IPS-18a (cell line): ENCODE results near the gene BMAL1.

Experiments used
- H3K27ac ChIP-seq: one replicate; pipeline ENCODE4 v1.5.1; 2013; ENCODE audit warnings: low read length
- H3K27me3 ChIP-seq: one replicate; pipeline ENCODE4 v1.6.1; 2013; ENCODE audit warnings: mild to moderate bottlenecking, low read length; ENCODE audit not compliant: control insufficient read depth, insufficient read depth
- H3K36me3 ChIP-seq: one replicate; pipeline ENCODE4 v1.6.1; 2013; ENCODE audit warnings: low read depth, low read length; ENCODE audit not compliant: control insufficient read depth
- H3K4me1 ChIP-seq: one replicate; pipeline ENCODE4 v1.6.1; 2013; ENCODE audit warnings: low read depth, low read length; ENCODE audit not compliant: control insufficient read depth
- H3K4me3 ChIP-seq: one replicate; pipeline ENCODE4 v1.5.1; 2013; ENCODE audit warnings: low read length
- H3K9ac ChIP-seq: one replicate; pipeline ENCODE4 v1.6.1; 2013; ENCODE audit warnings: mild to moderate bottlenecking, low read length, moderate library complexity
- H3K9me3 ChIP-seq: one replicate; pipeline ENCODE4 v1.6.1; 2013; ENCODE audit warnings: low read depth, low read length; ENCODE audit not compliant: control insufficient read depth

Gene BMAL1

GRCh38 chr11:13294771-13295579 lies 17.4 kb downstream of the BMAL1 start:
- H3K27ac ChIP-seq, result no peak overlapping the region
- no peaks in the 10 kb centered on the region for H3K36me3 ChIP-seq
- H3K4me3 ChIP-seq, result no peak overlapping the region
- H3K27me3 ChIP-seq, result no peaks in the 10 kb centered on the region
- H3K4me1 ChIP-seq, result no peaks in the 10 kb centered on the region
- H3K9ac ChIP-seq, result no peak overlapping the region
- H3K9me3 ChIP-seq, result no peaks in the 10 kb centered on the region

GRCh38 chr11:13297308-13297916 lies 19.8 kb downstream of the BMAL1 start:
- H3K4me3 ChIP-seq, result no peak overlapping the region
- no peaks in the 10 kb centered on the region for H3K27me3 ChIP-seq
- no peak overlapping the region for H3K27ac ChIP-seq
- no peaks in the 10 kb centered on the region for H3K9me3 ChIP-seq
- H3K9ac ChIP-seq, result no peak overlapping the region
- H3K4me1 ChIP-seq, result no peaks in the 10 kb centered on the region
- H3K36me3 ChIP-seq, result no peaks in the 10 kb centered on the region

GRCh38 chr11:13297917-13298356 lies 20.3 kb downstream of the BMAL1 start:
- H3K4me1 ChIP-seq, result no peaks in the 10 kb centered on the region
- H3K9ac ChIP-seq, result no peak overlapping the region
- no peaks in the 10 kb centered on the region for H3K36me3 ChIP-seq
- H3K9me3 ChIP-seq, result no peaks in the 10 kb centered on the region
- no peak overlapping the region for H3K27ac ChIP-seq
- no peak overlapping the region for H3K4me3 ChIP-seq
- no peaks in the 10 kb centered on the region for H3K27me3 ChIP-seq

- Histone ChIP-seq H3K9ac (no peak overlapping the region), H3K27ac (no peak overlapping the region), H3K4me1 (no peaks in the 10 kb centered on the region), H3K27me3 (no peaks in the 10 kb centered on the region), H3K36me3 (no peaks in the 10 kb centered on the region), H3K9me3 (no peaks in the 10 kb centered on the region), H3K4me3 (no peak overlapping the region)
Measured at GRCh38 chr11:13298765-13299164, 21.2 kb downstream of the BMAL1 start.

GRCh38 chr11:13301522-13301921 lies 23.9 kb downstream of the BMAL1 start:
- no peaks in the 10 kb centered on the region for H3K9me3 ChIP-seq
- H3K27ac ChIP-seq, result no peak overlapping the region
- no peak overlapping the region for H3K9ac ChIP-seq
- no peak overlapping the region for H3K4me3 ChIP-seq
- H3K4me1 ChIP-seq, result no peaks in the 10 kb centered on the region
- H3K36me3 ChIP-seq, result no peaks in the 10 kb centered on the region
- H3K27me3 ChIP-seq, result no peaks in the 10 kb centered on the region

GRCh38 chr11:13302420-13302958 lies 24.9 kb downstream of the BMAL1 start:
- H3K4me3 ChIP-seq, result no peak overlapping the region
- H3K9ac ChIP-seq, result no peak overlapping the region
- no peaks in the 10 kb centered on the region for H3K27me3 ChIP-seq
- no peaks in the 10 kb centered on the region for H3K9me3 ChIP-seq
- no peak overlapping the region for H3K27ac ChIP-seq
- no peaks in the 10 kb centered on the region for H3K36me3 ChIP-seq
- H3K4me1 ChIP-seq, result no peaks in the 10 kb centered on the region

GRCh38 chr11:13303668-13304649 lies 26.4 kb downstream of the BMAL1 start:
- Histone ChIP-seq H3K27ac (no peak overlapping the region), H3K36me3 (no peaks in the 10 kb centered on the region), H3K9ac (no peak overlapping the region), H3K4me3 (no peak overlapping the region), H3K9me3 (no peaks in the 10 kb centered on the region), H3K4me1 (no peaks in the 10 kb centered on the region), H3K27me3 (no peaks in the 10 kb centered on the region)

- H3K27ac ChIP-seq, result no peak overlapping the region
- no peaks in the 10 kb centered on the region for H3K27me3 ChIP-seq
- H3K4me1 ChIP-seq, result no peaks in the 10 kb centered on the region
- no peaks in the 10 kb centered on the region for H3K9me3 ChIP-seq
- no peak overlapping the region for H3K4me3 ChIP-seq
- H3K9ac ChIP-seq, result no peak overlapping the region
- H3K36me3 ChIP-seq, result no peaks in the 10 kb centered on the region
Measured at GRCh38 chr11:13304655-13305335, 27.2 kb downstream of the BMAL1 start.

GRCh38 chr11:13308704-13309103 lies 31.1 kb downstream of the BMAL1 start:
- H3K36me3 ChIP-seq, result no peaks in the 10 kb centered on the region
- H3K9me3 ChIP-seq, result no peaks in the 10 kb centered on the region
- no peaks in the 10 kb centered on the region for H3K27me3 ChIP-seq
- no peak overlapping the region for H3K4me3 ChIP-seq
- H3K4me1 ChIP-seq, result peaks cover 1% of the 10 kb centered on the region
- no peak overlapping the region for H3K27ac ChIP-seq
- H3K9ac ChIP-seq, result no peak overlapping the region

GRCh38 chr11:13309156-13309555 lies 31.6 kb downstream of the BMAL1 start:
- H3K27ac ChIP-seq, result no peak overlapping the region
- H3K27me3 ChIP-seq, result no peaks in the 10 kb centered on the region
- H3K4me3 ChIP-seq, result no peak overlapping the region
- no peaks in the 10 kb centered on the region for H3K36me3 ChIP-seq
- H3K9ac ChIP-seq, result no peak overlapping the region
- H3K9me3 ChIP-seq, result no peaks in the 10 kb centered on the region
- H3K4me1 ChIP-seq, result peaks cover 6% of the 10 kb centered on the region

GRCh38 chr11:13310443-13310842 lies 32.9 kb downstream of the BMAL1 start:
- H3K4me1 ChIP-seq, result peaks cover 14% of the 10 kb centered on the region
- no peak overlapping the region for H3K4me3 ChIP-seq
- no peaks in the 10 kb centered on the region for H3K36me3 ChIP-seq
- no peak overlapping the region for H3K27ac ChIP-seq
- no peaks in the 10 kb centered on the region for H3K9me3 ChIP-seq
- no peaks in the 10 kb centered on the region for H3K27me3 ChIP-seq
- no peak overlapping the region for H3K9ac ChIP-seq
